Vagina (tissue), 2 donors: ENCODE results near the gene CEBPZOS.

Experiments used
- CTCF ChIP-seq, 3 experiments: fragments of 450-650 bp in 2 of 3; fragments of 200-600 bp in 1 of 3; sonication (generic) in 1 of 3; IDR thresholded peaks; one replicate each; pipeline ENCODE4 v1.5.1; 2017 to 2019; ENCODE audit warnings: antibody characterized with exemption in 3 of 3, mild to moderate bottlenecking in 2 of 3, moderate library complexity in 2 of 3
- POLR2A ChIP-seq, 2 donors: fragments of 450-650 bp; IDR thresholded peaks; one replicate each; pipeline ENCODE4 v1.6.1; 2017; ENCODE audit warnings: antibody characterized with exemption in 2 of 2, mild to moderate bottlenecking in 2 of 2, moderate library complexity in 2 of 2

DNA sequence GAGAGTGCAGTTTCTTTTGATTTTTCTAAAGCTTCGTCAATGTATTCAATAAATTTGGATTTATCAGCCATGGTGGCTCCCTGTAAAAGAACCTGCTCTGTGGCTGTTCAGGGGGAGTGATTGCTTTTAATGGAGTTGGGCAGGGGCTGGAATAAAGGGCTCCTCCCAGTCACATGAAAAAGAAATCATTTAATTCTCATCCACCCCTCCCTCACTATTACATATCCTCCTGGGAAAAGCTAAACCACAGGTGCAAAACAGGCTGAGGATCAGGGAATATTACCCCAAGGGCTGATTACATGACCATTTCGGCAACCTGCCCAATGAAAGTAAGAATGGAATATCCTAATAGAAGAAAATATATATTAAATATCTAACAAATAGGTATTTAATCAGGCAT lies 7.7 kb upstream of the CEBPZOS start, which contains the start of gene SULT6B1:
- no peak for TF ChIP-seq POLR2A (IDR thresholded peaks at IDR 0.05)
- TF ChIP-seq CTCF (IDR thresholded peaks at IDR 0.05): no peak
